Stimulated activated CD4-positive, alpha-beta T cell treated with anti-CD3 and anti-CD28 coated beads, Interleukin-1b, Interleukin-23, amount 100 ng/mL, for 48 hours (primary cell): ENCODE measurements around the gene CCDC78.
A peak's percentile ranks its signal among the peaks of the same experiment; 100 is the strongest.

Experiments
- DNase-seq: peaks from one replicate; pipeline ENCODE4 v3.0.0-alpha.2; 2020

CCDC78 gene

GRCh38 chr16:736936-737481 is 10.8 kb upstream of the CCDC78 start:
- DNase-seq = no peak

- DNase-seq = peak; percentile 88
Measured at GRCh38 chr16:735982-736453, 9.8 kb upstream of the CCDC78 start.

- no peak for DNase-seq
Measured at GRCh38 chr16:734981-735881, 9.0 kb upstream of the CCDC78 start.

GRCh38 chr16:734208-734980 is 8.2 kb upstream of the CCDC78 start:
- DNase-seq = peak; percentile 1

GRCh38 chr16:733382-734207 is 7.4 kb upstream of the CCDC78 start:
- peak; percentile 24 for DNase-seq

GRCh38 chr16:732936-733335 is 6.7 kb upstream of the CCDC78 start:
- DNase-seq = no peak

- DNase-seq = no peak
Measured at GRCh38 chr16:732332-732731, 6.1 kb upstream of the CCDC78 start.

- DNase-seq = no peak
Measured at GRCh38 chr16:730666-731509, 4.6 kb upstream of the CCDC78 start.

- DNase-seq = no peak
Measured at GRCh38 chr16:729768-730665, 3.8 kb upstream of the CCDC78 start.

- DNase-seq = no peak
Measured at GRCh38 chr16:728890-729744, 2.9 kb upstream of the CCDC78 start.

GRCh38 chr16:728131-728889 is 2.1 kb upstream of the CCDC78 start:
- peak; percentile 56 for DNase-seq

- DNase-seq = no peak
Measured at GRCh38 chr16:727291-727977, 1.2 kb upstream of the CCDC78 start.

- DNase-seq = no peak
Measured at GRCh38 chr16:726188-726437, 130 bp downstream of the CCDC78 start.

GRCh38 chr16:725463-726187 is 618 bp downstream of the CCDC78 start:
- no peak for DNase-seq

- no peak for DNase-seq
Measured at GRCh38 chr16:725041-725376, 1.2 kb downstream of the CCDC78 start.

- no peak for DNase-seq
Measured at GRCh38 chr16:724188-725040, 1.8 kb downstream of the CCDC78 start.

- no peak for DNase-seq
Measured at GRCh38 chr16:723695-724094, 2.5 kb downstream of the CCDC78 start.
